WI38 (cell line): ENCODE data around the gene FRMD4A.

ENCODE experiments used
- H3K4me3 ChIP-seq: 2 replicates; pipeline ENCODE4 v1.5.1; 2011; ENCODE audit warnings: low read depth, mild to moderate bottlenecking, control low read depth, low read length
- TF ChIP-seq, protein P1 (sequence below): IDR thresholded peaks from 2 replicates; pipeline ENCODE4 v1.5.1; 2012; ENCODE audit warnings: low read depth, mild to moderate bottlenecking, control low read depth, low read length

The FRMD4A gene

GRCh38 chr10:14162629-14163344 lies 167.9 kb downstream of the FRMD4A start:
- H3K4me3 ChIP-seq, result no peak overlapping the region
- TF ChIP-seq, protein P1, sequence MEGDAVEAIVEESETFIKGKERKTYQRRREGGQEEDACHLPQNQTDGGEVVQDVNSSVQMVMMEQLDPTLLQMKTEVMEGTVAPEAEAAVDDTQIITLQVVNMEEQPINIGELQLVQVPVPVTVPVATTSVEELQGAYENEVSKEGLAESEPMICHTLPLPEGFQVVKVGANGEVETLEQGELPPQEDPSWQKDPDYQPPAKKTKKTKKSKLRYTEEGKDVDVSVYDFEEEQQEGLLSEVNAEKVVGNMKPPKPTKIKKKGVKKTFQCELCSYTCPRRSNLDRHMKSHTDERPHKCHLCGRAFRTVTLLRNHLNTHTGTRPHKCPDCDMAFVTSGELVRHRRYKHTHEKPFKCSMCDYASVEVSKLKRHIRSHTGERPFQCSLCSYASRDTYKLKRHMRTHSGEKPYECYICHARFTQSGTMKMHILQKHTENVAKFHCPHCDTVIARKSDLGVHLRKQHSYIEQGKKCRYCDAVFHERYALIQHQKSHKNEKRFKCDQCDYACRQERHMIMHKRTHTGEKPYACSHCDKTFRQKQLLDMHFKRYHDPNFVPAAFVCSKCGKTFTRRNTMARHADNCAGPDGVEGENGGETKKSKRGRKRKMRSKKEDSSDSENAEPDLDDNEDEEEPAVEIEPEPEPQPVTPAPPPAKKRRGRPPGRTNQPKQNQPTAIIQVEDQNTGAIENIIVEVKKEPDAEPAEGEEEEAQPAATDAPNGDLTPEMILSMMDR, result no peak

GRCh38 chr10:14162061-14162460 lies 168.7 kb downstream of the FRMD4A start:
- TF ChIP-seq, protein P1, result no peak
- H3K4me3 ChIP-seq, result no peak overlapping the region

- TF ChIP-seq, protein P1, result no peak
Observed at GRCh38 chr10:14160299-14160698, 170.4 kb downstream of the FRMD4A start.

DNA sequence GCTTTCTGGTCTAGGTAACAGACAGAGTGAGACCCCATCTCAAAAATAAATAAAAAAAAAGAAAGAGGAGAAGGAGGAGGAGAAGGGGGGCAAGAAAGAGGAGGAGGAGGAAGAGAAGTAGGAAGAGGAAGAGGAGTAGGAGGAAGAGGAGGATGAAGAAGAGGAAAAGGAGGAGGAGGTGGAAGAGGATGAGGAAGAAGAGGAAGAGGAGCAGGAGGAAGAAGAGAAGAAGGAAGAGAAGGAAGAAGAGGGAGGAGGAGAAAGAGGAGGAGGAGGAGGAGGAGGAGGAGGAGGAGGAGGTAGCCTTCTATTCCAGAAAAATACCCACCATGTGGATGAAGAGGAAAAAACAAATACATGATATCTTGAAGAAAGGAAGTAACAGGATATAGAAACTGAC lies 172.1 kb downstream of the FRMD4A start:
- no peak overlapping the region for H3K4me3 ChIP-seq
- TF ChIP-seq, protein P1, result no peak

More at GRCh38 chr10:14160299-14160698, 170.4 kb downstream of the FRMD4A start:
- H3K4me3 ChIP-seq, result no peak overlapping the region

GRCh38 chr10:14156104-14156503 lies 174.6 kb downstream of the FRMD4A start:
- TF ChIP-seq, protein P1, result no peak
- no peak overlapping the region for H3K4me3 ChIP-seq

GRCh38 chr10:14153570-14154055 lies 177.1 kb downstream of the FRMD4A start:
- TF ChIP-seq, protein P1, result no peak
- no peak overlapping the region for H3K4me3 ChIP-seq

GRCh38 chr10:14151571-14151970 lies 179.2 kb downstream of the FRMD4A start:
- no peak overlapping the region for H3K4me3 ChIP-seq
- TF ChIP-seq, protein P1, result no peak
